Measurements from ENCODE around the gene ZSCAN26. TPM values are rescaled to one million over a fixed set of nuclear protein-coding genes. Genes with fewer than 3 reads are reported as not detected.

Gene ZSCAN26
- total RNA-seq, 2 donors from 2014 or later = 15.8 to 18.8 TPM

GRCh38 chr6:28252009-28252975, 14.7 kb upstream of the ZSCAN26 start, which contains the start of gene ZKSCAN4:
Gene ZKSCAN4 (minus strand): TSS chr6:28252269. CDS start chr6:28251980, 289 bp downstream.
- peak; percentile 87 for DNase-seq (ENCODE audit: low spot score)
- intact Hi-C loops (cut with DNase I) = no loop called here

- intact Hi-C loops (cut with DNase I) = no loop called here
- no peak for DNase-seq (ENCODE audit: low spot score)
Observed at GRCh38 chr6:28254121-28254519, 12.8 kb upstream of the ZSCAN26 start.

GRCh38 chr6:28257042-28257441, 9.9 kb upstream of the ZSCAN26 start:
- intact Hi-C loops (cut with DNase I) = no loop called here
- no peak for DNase-seq (ENCODE audit: low spot score)

GRCh38 chr6:28258877-28259777, 7.8 kb upstream of the ZSCAN26 start, which contains the start of gene NKAPL:
Gene NKAPL (plus strand): TSS chr6:28259297. CDS start chr6:28259372, 75 bp downstream.
- peak; percentile 96 for DNase-seq (ENCODE audit: low spot score)
- intact Hi-C loops (cut with DNase I) = no loop called here

GRCh38 chr6:28263922-28264321, 3.0 kb upstream of the ZSCAN26 start:
- intact Hi-C loops (cut with DNase I) = no loop called here
- DNase-seq (ENCODE audit: low spot score) = no peak

GRCh38 chr6:28264834-28265401, 2.0 kb upstream of the ZSCAN26 start:
- intact Hi-C loops (cut with DNase I) = no loop called here
- no peak for DNase-seq (ENCODE audit: low spot score)

- no peak for DNase-seq (ENCODE audit: low spot score)
- intact Hi-C loops (cut with DNase I) = no loop called here
Observed at GRCh38 chr6:28266563-28266961, 381 bp upstream of the ZSCAN26 start.

GRCh38 chr6:28267695-28268059, 734 bp downstream of the ZSCAN26 start:
- no peak for DNase-seq (ENCODE audit: low spot score)
- intact Hi-C loops (cut with DNase I) = no loop called here

GRCh38 chr6:28269492-28269891, 2.5 kb downstream of the ZSCAN26 start:
- intact Hi-C loops (cut with DNase I) = no loop called here
- no peak for DNase-seq (ENCODE audit: low spot score)

GRCh38 chr6:28274888-28275287, 7.9 kb downstream of the ZSCAN26 start:
- no peak for DNase-seq (ENCODE audit: low spot score)
- intact Hi-C loops (cut with DNase I) = loop anchor here in 1 of 2 donors (5.0 kb wide), 1 partner anchor 57 kb away; no protein-coding TSS in a partner anchor

- intact Hi-C loops (cut with DNase I) = no loop called here
- no peak for DNase-seq (ENCODE audit: low spot score)
Observed at GRCh38 chr6:28277746-28278145, 10.8 kb downstream of the ZSCAN26 start.

GRCh38 chr6:28280595-28281287, 13.8 kb downstream of the ZSCAN26 start:
- no peak for DNase-seq (ENCODE audit: low spot score)
- intact Hi-C loops (cut with DNase I) = no loop called here

GRCh38 chr6:28281288-28282064, 14.5 kb downstream of the ZSCAN26 start, which contains the start of gene PGBD1:
Gene PGBD1 (plus strand): TSS chr6:28281572. CDS start chr6:28283814, 2,242 bp downstream.
- intact Hi-C loops (cut with DNase I) = no loop called here
- DNase-seq (ENCODE audit: low spot score) = peak; percentile 91

- no peak for DNase-seq (ENCODE audit: low spot score)
- intact Hi-C loops (cut with DNase I) = no loop called here
Observed at GRCh38 chr6:28282926-28283325, 16.0 kb downstream of the ZSCAN26 start.

- no peak for DNase-seq (ENCODE audit: low spot score)
- intact Hi-C loops (cut with DNase I) = no loop called here
Observed at GRCh38 chr6:28291573-28291972, 24.6 kb downstream of the ZSCAN26 start.

GRCh38 chr6:28295326-28295725, 28.4 kb downstream of the ZSCAN26 start:
- intact Hi-C loops (cut with DNase I) = no loop called here
- DNase-seq (ENCODE audit: low spot score) = no peak

GRCh38 chr6:28296520-28297060, 29.6 kb downstream of the ZSCAN26 start:
- DNase-seq (ENCODE audit: low spot score) = no peak
- intact Hi-C loops (cut with DNase I) = no loop called here

- intact Hi-C loops (cut with DNase I) = no loop called here
- DNase-seq (ENCODE audit: low spot score) = no peak
Observed at GRCh38 chr6:28303570-28303969, 36.6 kb downstream of the ZSCAN26 start.
